GM12891 (cell line): ENCODE measurements around the gene PRSS56.

Source experiments
- DNase-seq: peaks from one replicate; pipeline ENCODE4 v3.0.0; 2011; ENCODE audit warnings: low spot score; ENCODE audit not compliant: insufficient read length
- FAIRE-seq: peaks from 2 replicates; lab custom pipeline; 2011; peaks lifted over from hg19 to GRCh38; lab: Jason Lieb, UNC
- PAX5 ChIP-seq: IDR thresholded peaks from 2 replicates; pipeline ENCODE4 v1.6.1; 2011; ENCODE audit warnings: low read length, moderate library complexity, mild to moderate bottlenecking; ENCODE audit not compliant: insufficient read depth, severe bottlenecking
- POLR2A ChIP-seq: IDR thresholded peaks from 2 replicates; pipeline ENCODE4 v1.6.1; 2011; ENCODE audit warnings: low read depth, low read length, control low read depth
- POLR2AphosphoS5 ChIP-seq: IDR thresholded peaks from 2 replicates; pipeline ENCODE4 v1.6.1; 2011; ENCODE audit warnings: low read depth, low read length, control low read depth
- POU2F2 ChIP-seq: IDR thresholded peaks from 2 replicates; pipeline ENCODE4 v1.6.1; 2011; ENCODE audit warnings: low read depth, mild to moderate bottlenecking, control low read depth, low read length, moderate library complexity
- SPI1 ChIP-seq: IDR thresholded peaks from 2 replicates; pipeline ENCODE4 v1.6.1; 2011; ENCODE audit warnings: low read depth, low read length, control low read depth
- TAF1 ChIP-seq: IDR thresholded peaks from 2 replicates; pipeline ENCODE4 v1.6.1; 2011; ENCODE audit warnings: low read depth, low read length, control low read depth

Gene PRSS56

DNA sequence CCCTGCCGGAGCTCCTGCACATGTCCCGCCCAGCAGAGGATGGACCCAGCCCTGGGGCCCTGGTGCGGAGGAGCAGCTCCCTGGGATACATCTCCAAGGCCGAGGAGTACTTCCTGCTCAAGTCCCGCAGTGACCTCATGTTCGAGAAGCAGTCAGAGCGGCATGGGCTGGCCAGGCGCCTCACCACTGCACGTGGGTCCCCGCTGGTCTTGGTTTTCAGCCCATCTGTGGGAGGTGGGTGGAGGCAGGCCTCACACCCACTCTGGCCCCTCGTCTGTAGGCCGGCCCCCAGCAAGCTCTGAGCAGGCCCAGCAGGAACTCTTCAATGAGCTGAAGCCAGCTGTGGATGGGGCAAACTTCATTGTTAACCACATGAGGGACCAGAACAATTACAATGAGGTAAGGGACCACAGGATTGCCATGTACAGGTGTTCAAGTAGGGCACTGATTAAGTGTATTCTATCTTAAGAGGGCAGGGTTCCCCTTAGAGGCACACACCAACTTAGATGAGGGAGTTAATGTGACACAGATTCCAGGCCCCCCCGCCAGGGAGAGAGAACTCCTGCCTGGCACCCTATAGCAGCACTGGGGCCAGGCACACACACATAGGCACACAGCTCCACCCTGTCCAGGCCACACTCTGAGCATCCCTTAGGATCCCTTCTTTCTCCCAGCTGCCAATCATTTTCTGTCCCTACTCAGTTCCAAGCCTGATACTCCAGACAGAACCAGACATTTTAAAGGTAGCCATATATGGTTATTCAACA, 13.9 kb downstream of the PRSS56 start:
- FAIRE-seq (no peak), DNase-seq (no peak)
- TF ChIP-seq PAX5 (no peak), POLR2AphosphoS5 (no peak), POU2F2 (no peak), SPI1 (no peak), POLR2A (no peak), TAF1 (no peak)

DNA sequence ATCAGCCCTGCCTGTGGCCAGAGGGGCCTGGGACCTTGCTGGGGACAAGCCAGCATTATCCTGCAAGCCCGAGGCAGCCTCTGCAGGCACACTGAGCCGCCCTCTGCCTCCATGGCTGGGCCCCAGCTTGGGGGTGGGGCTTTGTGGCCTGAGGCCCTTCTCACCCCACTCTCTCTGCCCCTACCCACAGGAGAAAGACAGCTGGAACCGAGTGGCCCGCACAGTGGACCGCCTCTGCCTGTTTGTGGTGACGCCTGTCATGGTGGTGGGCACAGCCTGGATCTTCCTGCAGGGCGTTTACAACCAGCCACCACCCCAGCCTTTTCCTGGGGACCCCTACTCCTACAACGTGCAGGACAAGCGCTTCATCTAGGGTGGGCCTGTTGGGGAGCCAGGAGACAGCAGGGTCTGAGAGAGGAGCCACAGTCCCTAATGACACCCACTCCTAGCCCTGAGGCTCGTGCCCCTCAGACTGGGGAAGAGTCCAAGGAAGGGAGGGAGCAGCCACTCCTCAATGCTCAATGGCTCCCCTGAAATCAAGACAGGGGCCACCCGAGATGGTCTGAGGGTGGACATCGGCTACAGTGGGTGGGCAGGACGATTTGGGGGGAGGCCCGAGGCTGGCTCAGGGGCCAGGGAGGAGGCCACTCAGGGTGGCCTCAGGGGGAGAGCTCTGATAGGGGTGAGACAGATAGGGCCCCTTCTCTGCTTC, 14.9 kb downstream of the PRSS56 start:
- no peak for TF ChIP-seq POU2F2
- no peak for TF ChIP-seq POLR2AphosphoS5
- TF ChIP-seq POLR2A, result no peak
- no peak for TF ChIP-seq SPI1
- no peak for TF ChIP-seq PAX5
- TF ChIP-seq TAF1, result no peak
- DNase-seq (no peak), FAIRE-seq (no peak)

- FAIRE-seq (no peak), DNase-seq (no peak)
- TF ChIP-seq SPI1 (no peak), POU2F2 (no peak), POLR2AphosphoS5 (no peak), PAX5 (no peak), POLR2A (no peak), TAF1 (no peak)
Measured at GRCh38 chr2:232535761-232536530, 15.8 kb downstream of the PRSS56 start.

DNA sequence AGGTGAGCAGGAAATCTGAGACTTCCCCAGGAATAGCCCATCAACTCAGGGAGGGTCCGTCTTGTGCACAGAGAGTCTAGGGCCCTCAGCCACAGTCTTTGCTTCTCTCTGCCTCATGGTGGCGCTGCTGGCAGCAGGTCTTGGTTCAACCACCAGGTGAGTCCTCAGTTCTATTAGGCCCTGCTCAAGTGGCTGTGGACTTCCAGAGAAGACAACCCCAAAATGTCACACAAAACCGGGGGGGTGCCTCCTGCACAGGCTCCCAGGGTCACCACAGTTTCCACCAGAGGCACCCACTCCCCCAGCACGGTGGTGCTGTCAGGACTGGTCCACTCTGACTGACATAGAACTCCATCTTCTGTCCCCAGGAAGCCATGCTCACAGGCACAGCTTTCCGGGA, 16.9 kb downstream of the PRSS56 start:
- TF ChIP-seq PAX5 (no peak), POLR2A (no peak), TAF1 (no peak), POU2F2 (no peak), POLR2AphosphoS5 (no peak), SPI1 (no peak)
- no peak for DNase-seq
- no peak for FAIRE-seq

DNA sequence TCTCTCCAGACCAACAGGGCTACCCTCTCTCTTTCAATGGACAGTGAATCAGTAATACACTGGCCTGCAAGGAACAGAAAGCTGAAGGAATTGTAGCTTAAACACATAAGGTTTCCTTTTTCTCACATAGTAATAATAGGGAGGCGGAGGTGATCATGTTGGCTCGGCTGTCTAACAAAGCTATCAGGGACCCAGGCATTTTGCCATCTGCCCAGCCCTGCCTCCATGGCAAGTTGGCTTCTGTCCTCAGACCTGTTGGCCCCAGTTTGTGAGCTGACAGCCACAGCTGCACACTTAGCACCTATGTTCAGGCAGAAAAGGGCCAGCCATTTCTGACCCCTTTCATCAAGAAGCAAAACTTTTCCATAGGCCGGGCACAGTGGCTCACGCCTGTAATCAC, 17.3 kb downstream of the PRSS56 start:
- TF ChIP-seq POLR2AphosphoS5, result no peak
- DNase-seq, result no peak
- FAIRE-seq, result no peak

GRCh38 chr2:232538671-232539070, 18.5 kb downstream of the PRSS56 start:
- no peak for TF ChIP-seq SPI1
- no peak for TF ChIP-seq POU2F2
- no peak for TF ChIP-seq POLR2AphosphoS5
- TF ChIP-seq TAF1, result no peak
- TF ChIP-seq POLR2A, result no peak
- no peak for TF ChIP-seq PAX5
- FAIRE-seq (no peak), DNase-seq (no peak)

- no peak for TF ChIP-seq PAX5
- TF ChIP-seq POLR2A, result no peak
- no peak for TF ChIP-seq TAF1
- TF ChIP-seq SPI1, result no peak
- TF ChIP-seq POLR2AphosphoS5, result no peak
- TF ChIP-seq POU2F2, result no peak
- DNase-seq, result no peak
- no peak for FAIRE-seq
Measured at GRCh38 chr2:232539298-232540231, 19.4 kb downstream of the PRSS56 start, which contains the start of gene CHRNG. Gene CHRNG, plus strand, starts transcription at chr2:232539692. Its CDS starts 56 bp downstream, at chr2:232539748.

DNA sequence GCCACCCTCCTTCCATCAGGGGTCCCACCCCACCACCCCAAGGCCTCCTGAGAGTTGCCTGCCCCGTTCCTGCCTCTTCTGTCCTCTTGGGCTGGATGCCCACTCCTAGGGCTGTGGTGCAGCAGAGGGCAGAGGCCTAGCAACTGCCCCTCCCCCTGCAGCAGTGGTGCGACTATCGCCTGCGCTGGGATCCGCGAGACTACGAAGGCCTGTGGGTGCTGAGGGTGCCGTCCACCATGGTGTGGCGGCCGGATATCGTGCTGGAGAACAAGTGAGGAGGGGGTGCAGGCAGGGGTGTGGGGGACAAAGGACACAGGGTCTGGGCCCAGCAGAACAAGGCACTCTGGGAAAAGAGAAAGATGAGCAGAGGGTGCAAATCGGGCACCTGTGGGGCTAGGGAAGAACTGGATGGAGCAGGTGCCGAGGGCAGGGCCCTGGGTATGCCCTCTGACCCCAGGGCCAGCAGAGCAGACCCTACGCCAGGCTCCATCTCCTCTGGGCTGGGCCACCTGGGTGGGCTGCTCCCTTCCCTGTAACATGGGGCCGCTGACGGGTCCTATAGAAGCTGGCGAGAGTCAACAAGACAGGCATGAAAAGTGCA, 20.4 kb downstream of the PRSS56 start:
- no peak for DNase-seq
- no peak for FAIRE-seq
- TF ChIP-seq PAX5 (no peak), POLR2A (no peak), TAF1 (no peak), SPI1 (no peak), POLR2AphosphoS5 (no peak), POU2F2 (no peak)
